Adrenal gland (tissue), 12 donors: ENCODE results near the gene ID2. TPM values are rescaled to one million over a fixed set of nuclear protein-coding genes. Genes with fewer than 3 reads are reported as not detected.

ENCODE experiments used
- DNase-seq, 7 donors: peaks; one replicate each; pipeline ENCODE4 v3.0.0-alpha.2; 2019 to 2020
- H3K27ac ChIP-seq, 5 donors: fragments of 200-600 bp; sonication (generic) in 4 of 5; 1 replicate in 3 of 5; 2 replicates in 2 of 5; pipeline versions ENCODE4 v1.5.1 to v1.8.0; 2016 to 2020; ENCODE audit warnings: mild to moderate bottlenecking in 1 of 5
- H3K27me3 ChIP-seq: fragments of 200-600 bp; 2 replicates; pipeline ENCODE4 v1.8.0; 2021
- H3K36me3 ChIP-seq, 2 donors: fragments of 200-600 bp; replicated peaks in 1 of 2; 1 replicate in 1 of 2; 2 replicates in 1 of 2; pipeline versions ENCODE4 v1.5.1 to v1.8.0; 2018 to 2022
- H3K4me1 ChIP-seq, 2 donors: fragments of 200-600 bp; replicated peaks in 1 of 2; 1 replicate in 1 of 2; 2 replicates in 1 of 2; pipeline versions ENCODE4 v1.5.1 to v1.8.0; 2018 to 2021
- H3K4me3 ChIP-seq, 4 donors: fragments of 200-600 bp; sonication (generic) in 3 of 4; one replicate each; pipeline ENCODE4 v1.5.1; 2016 to 2018
- H3K9me3 ChIP-seq, 3 donors: fragments of 200-600 bp; sonication (generic) in 1 of 3; replicated peaks in 1 of 3; 1 replicate in 2 of 3; 2 replicates in 1 of 3; pipeline versions ENCODE4 v1.5.1 to v1.8.0; 2016 to 2021
- POLR2A ChIP-seq, 2 donors: fragments of 450-650 bp; IDR thresholded peaks; one replicate each; pipeline ENCODE4 v1.6.1; 2017; ENCODE audit warnings: antibody characterized with exemption in 2 of 2, mild to moderate bottlenecking in 2 of 2, moderate library complexity in 1 of 2
- WGBS, 4 donors: extraction: QIAGEN DNeasy Blood & Tissue Kit in 2 of 4; methylation state at CpG; one replicate each; pipeline versions ENCODE4 v1.1.5 to v1.1.7; 2013 to 2017; 5-methylcytosine and 5-hydroxymethylcytosine counted together
- intact Hi-C, 2 donors: fragments of 100-400 bp; cut with DNase I; formaldehyde crosslinking; loops; one replicate each; pipeline versions ENCODE4 v1.14.1 to v1.15.0; 2022 to 2023
- polyA plus RNA-seq, 3 donors: library from polyadenylated mRNA; stranded (reverse); fragments of 200-250 nt in 2 of 3; fragments of 350-450 nt in 1 of 3; fragmentation: Illumina TruSeq in 1 of 3; extraction: RNeasy Lipid Tissue Mini Kit (QIAGEN cat#74804) in 1 of 3; gene quantifications; one replicate each; pipeline ENCODE4 v1.2.3, GENCODE V29; 2013 to 2014
- total RNA-seq, 9 donors: library from RNA; depleted of rRNA in 4 of 9; stranded (reverse); fragments of >200 nt in 4 of 9; fragments of 120-200 nt in 1 of 9; fragmentation: NEBNext Ultra II Directional in 1 of 9; extraction: Animal tissue kit (Norgen Biotek cat#: 25700) in 1 of 9; gene quantifications; one replicate each; pipeline versions ENCODE4 v1.1.0 to v1.2.4, GENCODE V29; 2013 to 2023
- TF ChIP-seq, protein P1 (sequence below), 6 experiments: fragments of 450-650 bp in 4 of 6; fragments of 200-600 bp in 2 of 6; sonication (generic) in 1 of 6; IDR thresholded peaks; 1 replicate in 5 of 6; 2 replicates in 1 of 6; pipeline versions ENCODE4 v1.5.1 to v1.8.0; 2016 to 2021; ENCODE audit warnings: antibody characterized with exemption in 6 of 6, mild to moderate bottlenecking in 2 of 6, moderate library complexity in 1 of 6
- donor health status: healthy with polysubstance abuse.
- donor health status: Bipolar disorder and iron deficiency.
- donor health status: DM: yes; HTN: yes; CAD: no.
- donor health status: DM: no; HTN: no; CAD: no.
- donor health status: DM: no; HTN: no; CAD: no.
- donor health status: DM: yes; HTN: yes; CAD: no.

Gene ID2
- total and polyA plus RNA-seq, 12 donors, result 80.7 to 468 (median 132) TPM

- Histone ChIP-seq H3K9me3 (no peaks in the 10 kb centered on the region), H3K36me3 (no peaks in the 10 kb centered on the region), H3K27me3 (no peaks in the 10 kb centered on the region), H3K4me1 (peaks cover 12 to 17% of the 10 kb centered on the region in 2 donors), H3K27ac (no peak overlapping the region), H3K4me3 (no peak overlapping the region)
- TF ChIP-seq, protein P1, sequence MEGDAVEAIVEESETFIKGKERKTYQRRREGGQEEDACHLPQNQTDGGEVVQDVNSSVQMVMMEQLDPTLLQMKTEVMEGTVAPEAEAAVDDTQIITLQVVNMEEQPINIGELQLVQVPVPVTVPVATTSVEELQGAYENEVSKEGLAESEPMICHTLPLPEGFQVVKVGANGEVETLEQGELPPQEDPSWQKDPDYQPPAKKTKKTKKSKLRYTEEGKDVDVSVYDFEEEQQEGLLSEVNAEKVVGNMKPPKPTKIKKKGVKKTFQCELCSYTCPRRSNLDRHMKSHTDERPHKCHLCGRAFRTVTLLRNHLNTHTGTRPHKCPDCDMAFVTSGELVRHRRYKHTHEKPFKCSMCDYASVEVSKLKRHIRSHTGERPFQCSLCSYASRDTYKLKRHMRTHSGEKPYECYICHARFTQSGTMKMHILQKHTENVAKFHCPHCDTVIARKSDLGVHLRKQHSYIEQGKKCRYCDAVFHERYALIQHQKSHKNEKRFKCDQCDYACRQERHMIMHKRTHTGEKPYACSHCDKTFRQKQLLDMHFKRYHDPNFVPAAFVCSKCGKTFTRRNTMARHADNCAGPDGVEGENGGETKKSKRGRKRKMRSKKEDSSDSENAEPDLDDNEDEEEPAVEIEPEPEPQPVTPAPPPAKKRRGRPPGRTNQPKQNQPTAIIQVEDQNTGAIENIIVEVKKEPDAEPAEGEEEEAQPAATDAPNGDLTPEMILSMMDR (IDR thresholded peaks at IDR 0.05), result no peak
- TF ChIP-seq POLR2A (IDR thresholded peaks at IDR 0.05), result no peak
- DNase-seq, result no peak
- WGBS, 4 donors, result 86 to 89% (median 86%) methylated on average over 4 of the region's 4 CpGs
- intact Hi-C loops, result no loop called here
Measured at GRCh38 chr2:8656811-8657210, 25.0 kb upstream of the ID2 start.

DNA sequence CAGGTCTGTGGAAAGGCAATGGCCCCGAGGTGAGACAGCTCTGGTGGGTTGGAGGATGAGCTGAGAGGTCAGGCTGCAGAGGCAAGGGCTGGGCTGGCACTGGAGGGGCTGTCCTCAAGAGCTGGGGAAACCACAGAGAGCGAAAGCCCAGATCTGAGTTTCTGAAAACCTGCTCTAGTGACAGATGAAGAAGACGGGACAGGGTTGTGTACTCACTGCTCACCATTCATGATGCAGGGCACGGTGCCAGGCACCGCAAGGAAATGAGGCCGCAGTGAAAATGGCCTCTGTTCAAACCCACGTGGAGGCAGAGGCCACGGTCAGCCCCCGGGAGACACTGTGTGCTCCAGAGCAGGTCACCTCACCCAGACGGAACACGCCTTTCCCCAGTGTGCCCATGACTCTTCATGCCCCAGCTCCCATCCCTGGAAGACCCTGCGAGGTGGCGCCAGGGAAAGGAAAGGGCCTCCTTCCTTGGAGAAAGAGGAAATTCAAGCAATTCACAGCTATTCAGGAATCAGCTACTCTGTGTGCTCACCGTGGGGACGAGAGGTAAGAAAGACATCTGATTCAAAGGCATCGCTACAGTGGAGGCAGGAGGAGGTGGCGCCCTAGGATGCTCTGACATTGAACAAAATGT, 24.3 kb upstream of the ID2 start:
- Histone ChIP-seq H3K36me3 (no peaks in the 10 kb centered on the region), H3K27me3 (no peaks in the 10 kb centered on the region), H3K4me1 (peaks cover 12 to 23% of the 10 kb centered on the region in 2 donors), H3K4me3 (no peak overlapping the region), H3K27ac (no peak overlapping the region), H3K9me3 (no peaks in the 10 kb centered on the region)
- DNase-seq, result no peak
- TF ChIP-seq, protein P1 (IDR thresholded peaks at IDR 0.05), result no peak
- 77 to 87% (median 85%) methylated on average over 16 to 17 of the region's 17 CpGs for WGBS, 4 donors
- intact Hi-C loops, result no loop called here

DNA sequence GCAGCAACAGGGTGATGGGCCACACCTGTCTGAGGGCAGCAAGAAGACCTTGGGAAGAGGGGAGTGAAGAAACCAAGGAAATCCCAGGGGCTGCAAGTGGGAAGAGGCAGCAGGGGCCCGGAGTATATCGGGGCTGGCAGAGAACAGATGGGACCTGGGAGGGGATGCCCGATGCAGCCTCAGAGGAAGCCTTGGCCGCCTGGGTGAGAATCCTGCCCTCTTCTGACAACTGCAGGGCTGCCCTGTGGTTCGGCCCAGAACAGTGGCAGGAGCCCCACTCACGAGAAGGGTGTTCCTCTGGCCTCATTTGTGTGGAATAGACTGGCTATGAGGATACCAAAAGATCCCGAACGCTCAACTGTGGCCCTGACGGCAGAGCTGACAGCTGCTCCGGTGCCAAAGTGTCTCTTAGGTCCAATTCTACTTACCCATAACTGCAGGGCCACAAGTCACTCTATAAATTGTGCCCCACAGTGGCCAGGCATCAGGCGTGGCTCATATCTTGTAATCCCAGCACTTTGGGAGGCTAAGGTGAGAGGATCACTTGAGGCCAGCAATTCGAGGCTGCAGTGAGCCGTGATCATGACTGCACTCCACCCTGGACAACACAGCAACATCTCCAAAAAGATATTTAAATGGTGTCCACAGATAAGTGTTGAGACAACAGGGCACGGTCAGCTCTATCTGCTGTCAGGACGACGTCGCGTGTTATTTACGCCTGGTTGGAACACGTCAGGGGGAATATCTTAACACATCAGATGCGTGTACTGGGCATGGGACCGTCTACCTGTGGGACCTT, 23.6 kb upstream of the ID2 start:
- DNase-seq, result no peak
- WGBS, 4 donors, result 92 to 96% (median 94%) methylated on average over 18 to 22 of the region's 22 CpGs
- H3K27ac ChIP-seq, result peak overlapping the region in 2 of 5 donors; percentile 73 to 81

GRCh38 chr2:8659092-8659734, 22.6 kb upstream of the ID2 start:
- Histone ChIP-seq H3K9me3 (no peaks in the 10 kb centered on the region), H3K4me1 (peaks cover 12 to 23% of the 10 kb centered on the region in 2 donors), H3K27ac (peak overlapping the region; percentile 34 to 81 (median 63)), H3K4me3 (no peak overlapping the region), H3K36me3 (no peaks in the 10 kb centered on the region), H3K27me3 (no peaks in the 10 kb centered on the region)
- intact Hi-C loops, result no loop called here
- DNase-seq, result peak in 6 of 7 donors; percentile 61 to 83 (median 64)
- TF ChIP-seq, protein P1 (IDR thresholded peaks at IDR 0.05), result no peak
- TF ChIP-seq POLR2A (IDR thresholded peaks at IDR 0.05), result no peak
- 37 to 68% (median 44%) methylated on average over 8 to 10 of the region's 10 CpGs for WGBS, 4 donors

More for the DNA sequence above, 23.6 kb upstream of the ID2 start:
- no peak overlapping the region for H3K4me3 ChIP-seq
- no peaks in the 10 kb centered on the region for H3K36me3 ChIP-seq
- intact Hi-C loops, result no loop called here
- H3K4me1 ChIP-seq, result peaks cover 12 to 23% of the 10 kb centered on the region in 2 donors
- no peaks in the 10 kb centered on the region for H3K9me3 ChIP-seq
- TF ChIP-seq, protein P1 (IDR thresholded peaks at IDR 0.05), result no peak
- H3K27me3 ChIP-seq, result no peaks in the 10 kb centered on the region
